OCI-LY1 (cell line): ENCODE results near the gene POLR2J.
"Not testable (repeated sequence)": the region's sequence is repeated elsewhere in the genome, so short reads cannot be mapped to it uniquely, and the experiment has no call there.

Source experiments
- H2AFZ ChIP-seq: fragments of 200-600 bp; sonication (generic), shearing (Covaris generic); 2 replicates; pipeline ENCODE4 v1.6.0; 2014; ENCODE audit warnings: antibody characterized with exemption, mild to moderate bottlenecking, low read length
- H3F3A ChIP-seq: fragments of 200-600 bp; sonication (generic), shearing (Covaris generic); 2 replicates; pipeline ENCODE4 v1.6.0; 2014; ENCODE audit warnings: mild to moderate bottlenecking, antibody characterized with exemption, low read length, moderate library complexity; ENCODE audit not compliant: insufficient read depth
- H3K27ac ChIP-seq: fragments of 200-600 bp; sonication (generic); 2 replicates; pipeline ENCODE4 v1.5.1; 2014; ENCODE audit warnings: low read length, mixed run types, mild to moderate bottlenecking, low read depth; ENCODE audit not compliant: poor library complexity, severe bottlenecking
- H3K27me3 ChIP-seq: fragments of 200-600 bp; sonication (generic); 2 replicates; pipeline ENCODE4 v1.6.0; 2014; ENCODE audit warnings: antibody characterized with exemption, mild to moderate bottlenecking, low read length, moderate library complexity; ENCODE audit not compliant: insufficient read depth
- H3K36me3 ChIP-seq: fragments of 200-600 bp; sonication (generic); 2 replicates; pipeline ENCODE4 v1.6.1; 2014; ENCODE audit warnings: mild to moderate bottlenecking, antibody characterized with exemption, low read length, moderate library complexity, mixed read lengths; ENCODE audit not compliant: insufficient read depth
- H3K4me1 ChIP-seq: fragments of 200-600 bp; sonication (generic); 2 replicates; pipeline ENCODE4 v1.5.1; 2014; ENCODE audit warnings: mild to moderate bottlenecking, low read length, moderate library complexity; ENCODE audit not compliant: insufficient read depth, severe bottlenecking
- H3K4me2 ChIP-seq: fragments of 200-600 bp; sonication (generic), shearing (Covaris generic); 2 replicates; pipeline ENCODE4 v1.6.1; 2014; ENCODE audit warnings: low read length
- H3K4me3 ChIP-seq: fragments of 200-600 bp; sonication (generic); 2 replicates; pipeline ENCODE4 v1.5.1; 2014; ENCODE audit warnings: low read length, low read depth, mild to moderate bottlenecking, mixed read lengths; ENCODE audit not compliant: poor library complexity, severe bottlenecking
- H3K79me2 ChIP-seq: fragments of 200-600 bp; shearing (Covaris generic); 2 replicates; pipeline ENCODE4 v1.6.1; 2016; ENCODE audit warnings: mixed run types, low read length, mixed read lengths; ENCODE audit not compliant: insufficient read depth
- H3K9ac ChIP-seq: fragments of 200-600 bp; sonication (generic), shearing (Covaris generic); 2 replicates; pipeline ENCODE4 v1.6.1; 2014; ENCODE audit warnings: mild to moderate bottlenecking, low read length, mixed read lengths
- H3K9me2 ChIP-seq: fragments of 200-600 bp; sonication (generic), shearing (Covaris generic); 2 replicates; pipeline ENCODE4 v1.6.1; 2014; ENCODE audit warnings: low read depth, mild to moderate bottlenecking, low read length, mixed read lengths
- H3K9me3 ChIP-seq: fragments of 200-600 bp; shearing (Covaris generic); 2 replicates; pipeline ENCODE4 v1.6.1; 2014; ENCODE audit warnings: low read length, mixed read lengths
- H4K20me1 ChIP-seq: fragments of 200-600 bp; sonication (generic), shearing (Covaris generic); 2 replicates; pipeline ENCODE4 v1.6.0; 2016; ENCODE audit warnings: mild to moderate bottlenecking, low read length; ENCODE audit not compliant: insufficient read depth
- CTCF ChIP-seq: fragments of 200-600 bp; sonication (generic), shearing (Covaris generic); IDR thresholded peaks from 2 replicates; pipeline ENCODE4 v1.5.1; 2017; ENCODE audit warnings: mild to moderate bottlenecking, antibody characterized with exemption, low read length, moderate library complexity, mixed read lengths

Gene POLR2J

GRCh38 chr7:102493220-102493935, 14.7 kb upstream of the POLR2J start:
- H3K27ac ChIP-seq, H3F3A ChIP-seq, H3K9me2 ChIP-seq, H3K9ac ChIP-seq, H4K20me1 ChIP-seq, H3K79me2 ChIP-seq, H3K9me3 ChIP-seq, H3K36me3 ChIP-seq, H2AFZ ChIP-seq, H3K4me1 ChIP-seq, H3K4me2 ChIP-seq, H3K27me3 ChIP-seq, H3K4me3 ChIP-seq: not testable (repeated sequence)

GRCh38 chr7:102490529-102491075, 11.9 kb upstream of the POLR2J start:
- not testable (repeated sequence) for H3K27ac ChIP-seq, H3K4me1 ChIP-seq, H3K9me2 ChIP-seq, H3K27me3 ChIP-seq, H3F3A ChIP-seq, H3K36me3 ChIP-seq, H3K4me2 ChIP-seq, H3K9ac ChIP-seq, H2AFZ ChIP-seq, H3K79me2 ChIP-seq, H3K4me3 ChIP-seq, H3K9me3 ChIP-seq, H4K20me1 ChIP-seq

- not testable (repeated sequence) for H3K4me1 ChIP-seq, H3K27me3 ChIP-seq, H3K4me2 ChIP-seq, H3K9ac ChIP-seq, H3K36me3 ChIP-seq, H3K27ac ChIP-seq, H3K79me2 ChIP-seq, H3F3A ChIP-seq, H3K9me2 ChIP-seq, H3K9me3 ChIP-seq, H3K4me3 ChIP-seq, H2AFZ ChIP-seq, H4K20me1 ChIP-seq
Measured at GRCh38 chr7:102484317-102484716, 5.6 kb upstream of the POLR2J start.

GRCh38 chr7:102481962-102482361, 3.2 kb upstream of the POLR2J start:
- H3K27me3 ChIP-seq, H2AFZ ChIP-seq, H3K79me2 ChIP-seq, H3K27ac ChIP-seq, H3K36me3 ChIP-seq, H3K4me3 ChIP-seq, H3K4me1 ChIP-seq, H3K4me2 ChIP-seq, H3F3A ChIP-seq, H3K9me3 ChIP-seq, H3K9ac ChIP-seq, H3K9me2 ChIP-seq, H4K20me1 ChIP-seq: not testable (repeated sequence)

- not testable (repeated sequence) for H2AFZ ChIP-seq, H3F3A ChIP-seq, H3K4me1 ChIP-seq, H3K27ac ChIP-seq, H3K4me3 ChIP-seq, H3K9ac ChIP-seq, H3K9me2 ChIP-seq, H3K4me2 ChIP-seq, H3K9me3 ChIP-seq, H3K27me3 ChIP-seq, H4K20me1 ChIP-seq, H3K79me2 ChIP-seq, H3K36me3 ChIP-seq
- peak; percentile 36 for TF ChIP-seq CTCF
Measured at GRCh38 chr7:102479982-102480637, 1.4 kb upstream of the POLR2J start.

GRCh38 chr7:102479209-102479584, 475 bp upstream of the POLR2J start:
- peak overlapping the region; percentile 36 for H3K27ac ChIP-seq
- not testable (repeated sequence) for H3K4me1 ChIP-seq, H3K79me2 ChIP-seq, H3K4me3 ChIP-seq, H4K20me1 ChIP-seq, H2AFZ ChIP-seq, H3K9me2 ChIP-seq, H3K9ac ChIP-seq, H3K36me3 ChIP-seq, H3K9me3 ChIP-seq, H3K27me3 ChIP-seq, H3F3A ChIP-seq
- peak overlapping the region; percentile 52; the same call in 1 of the 2 replicates for H3K4me2 ChIP-seq
